ENCODE data around the gene OSGIN1.

The OSGIN1 gene

DNA sequence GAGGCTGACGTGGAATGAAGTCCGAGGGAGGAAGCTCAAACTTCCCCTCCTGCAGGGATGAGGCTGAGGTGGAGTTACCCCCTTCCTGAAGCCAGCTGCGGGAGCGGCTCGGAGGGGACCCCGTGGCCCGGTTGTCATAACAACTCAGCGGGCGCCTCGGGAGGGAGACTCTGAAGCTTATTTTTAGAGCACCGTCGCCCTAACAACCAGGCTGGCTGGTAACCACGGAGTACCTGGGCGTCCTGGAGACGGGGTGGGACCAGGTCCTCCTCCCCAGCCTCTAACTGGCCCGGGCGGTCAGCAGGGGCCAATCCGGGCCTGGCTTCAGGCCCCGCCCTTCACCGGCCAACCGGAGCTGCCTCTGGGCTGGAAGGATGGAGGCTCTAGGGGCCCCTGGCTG lies 42.7 kb downstream of the OSGIN1 start:
- Histone ChIP-seq H3K4me3 (ENCODE audit: extremely low read depth, insufficient read depth, low read length, poor library complexity, severe bottlenecking) (no peak overlapping the region), H3K9me3 (ENCODE audit: control insufficient read depth, low read length) (no peaks in the 10 kb centered on the region), H3K27ac (ENCODE audit: low read depth, low read length, severe bottlenecking) (no peak overlapping the region), H3K4me1 (ENCODE audit: control insufficient read depth, insufficient read depth, low read length, poor library complexity, severe bottlenecking) (no peaks in the 10 kb centered on the region), H3K36me3 (ENCODE audit: control insufficient read depth, insufficient read depth, low read length) (no peaks in the 10 kb centered on the region)
- WGBS, 2 experiments (ENCODE audit: insufficient coverage in 2 of 2) = 63 to 66% methylated on average over 13 to 15 of the region's 21 CpGs

DNA sequence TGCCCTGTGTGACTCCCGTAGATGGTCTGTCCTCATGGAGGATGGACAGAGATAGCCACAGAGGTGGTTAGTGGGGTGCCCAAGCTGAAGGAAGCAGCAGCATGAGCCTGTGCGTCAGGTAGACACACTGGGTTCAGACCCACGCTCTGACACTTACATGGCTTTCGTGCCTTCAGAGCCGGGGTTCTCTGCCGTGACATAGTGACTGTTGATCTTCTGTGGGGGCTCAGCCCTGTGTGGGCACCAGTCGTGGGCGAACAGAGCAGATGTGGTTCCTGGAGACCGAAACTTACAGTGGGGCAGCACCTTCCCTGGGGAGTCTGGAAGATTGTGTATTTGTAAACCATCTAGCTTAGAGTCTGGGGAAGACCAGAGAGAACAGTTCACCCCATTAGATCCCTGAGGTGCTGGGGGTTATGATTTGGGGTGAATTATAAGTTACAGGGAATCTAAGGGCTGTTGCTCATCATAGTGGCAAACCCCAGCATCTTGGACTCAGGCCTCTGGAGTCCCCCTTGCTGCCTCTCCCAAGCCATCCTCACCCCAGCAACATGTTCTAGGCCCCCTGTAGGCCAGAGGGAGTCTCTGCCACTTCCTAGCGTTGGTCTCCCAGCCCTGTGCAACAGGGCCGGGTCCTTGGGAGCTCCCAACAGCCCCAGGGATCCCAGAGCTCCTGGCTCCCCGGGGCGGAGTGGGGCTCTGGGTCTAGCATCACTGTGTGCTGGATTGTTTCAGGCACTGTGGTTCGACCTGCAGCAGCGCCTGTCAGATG lies 43.6 kb downstream of the OSGIN1 start:
- Histone ChIP-seq H3K27ac (ENCODE audit: low read depth, low read length, severe bottlenecking) (no peak overlapping the region), H3K4me3 (ENCODE audit: extremely low read depth, insufficient read depth, low read length, poor library complexity, severe bottlenecking) (no peak overlapping the region), H3K36me3 (ENCODE audit: control insufficient read depth, insufficient read depth, low read length) (no peaks in the 10 kb centered on the region), H3K4me1 (ENCODE audit: control insufficient read depth, insufficient read depth, low read length, poor library complexity, severe bottlenecking) (no peaks in the 10 kb centered on the region), H3K9me3 (ENCODE audit: control insufficient read depth, low read length) (no peaks in the 10 kb centered on the region)
- 91 to 95% methylated on average over 13 of the region's 15 CpGs for WGBS, 2 experiments (ENCODE audit: insufficient coverage in 2 of 2)

- H3K4me1 ChIP-seq (ENCODE audit: control insufficient read depth, insufficient read depth, low read length, poor library complexity, severe bottlenecking) = no peaks in the 10 kb centered on the region
- H3K36me3 ChIP-seq (ENCODE audit: control insufficient read depth, insufficient read depth, low read length) = no peaks in the 10 kb centered on the region
- no peak overlapping the region for H3K4me3 ChIP-seq (ENCODE audit: extremely low read depth, insufficient read depth, low read length, poor library complexity, severe bottlenecking)
- no peaks in the 10 kb centered on the region for H3K9me3 ChIP-seq (ENCODE audit: control insufficient read depth, low read length)
- no peak overlapping the region for H3K27ac ChIP-seq (ENCODE audit: low read depth, low read length, severe bottlenecking)
- 89 to 96% methylated on average over 9 to 13 of the region's 13 CpGs for WGBS, 2 experiments (ENCODE audit: insufficient coverage in 2 of 2)
Measured at GRCh38 chr16:83998091-83998490, 45.1 kb downstream of the OSGIN1 start.

DNA sequence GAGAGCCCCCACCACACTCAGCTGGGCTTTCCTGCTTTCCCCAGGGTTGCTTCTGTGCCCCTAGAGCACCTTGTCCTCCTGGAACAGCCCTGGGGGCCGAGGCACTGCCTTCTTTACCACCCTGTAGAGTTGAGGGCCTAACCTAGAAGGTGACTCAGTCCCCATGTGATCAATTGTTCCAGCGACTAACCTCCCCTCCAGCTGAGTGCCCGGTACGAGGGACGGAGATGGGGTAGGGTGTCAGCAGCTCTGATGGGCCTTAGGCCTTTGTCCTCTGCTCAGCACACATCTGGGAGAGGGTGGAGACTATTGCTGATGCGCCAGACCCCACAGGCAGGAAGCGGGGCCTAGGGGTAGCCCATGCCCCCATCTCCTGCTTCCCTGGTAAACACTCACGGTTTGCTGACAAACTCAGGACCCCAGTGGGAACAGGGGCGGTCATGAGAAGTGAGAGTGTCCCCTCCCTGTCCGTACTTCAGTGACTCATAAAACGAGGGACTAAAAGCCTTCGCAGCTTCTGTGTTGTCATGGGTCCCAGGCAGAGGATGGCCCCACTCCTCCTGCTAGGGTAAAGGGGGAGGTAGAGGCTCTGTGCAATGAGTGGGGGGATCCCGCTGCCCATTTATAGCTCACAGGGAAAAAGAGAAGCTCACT lies 48.1 kb downstream of the OSGIN1 start:
- no peaks in the 10 kb centered on the region for H3K36me3 ChIP-seq (ENCODE audit: control insufficient read depth, insufficient read depth, low read length)
- H3K27ac ChIP-seq (ENCODE audit: low read depth, low read length, severe bottlenecking) = no peak overlapping the region
- H3K9me3 ChIP-seq (ENCODE audit: control insufficient read depth, low read length) = no peaks in the 10 kb centered on the region
- H3K4me1 ChIP-seq (ENCODE audit: control insufficient read depth, insufficient read depth, low read length, poor library complexity, severe bottlenecking) = no peaks in the 10 kb centered on the region
- no peak overlapping the region for H3K4me3 ChIP-seq (ENCODE audit: extremely low read depth, insufficient read depth, low read length, poor library complexity, severe bottlenecking)
- 68% methylated on average over 6 to 9 of the region's 13 CpGs for WGBS, 2 experiments (ENCODE audit: insufficient coverage in 2 of 2)

GRCh38 chr16:84001726-84002125 lies 48.7 kb downstream of the OSGIN1 start:
- H3K36me3 ChIP-seq (ENCODE audit: control insufficient read depth, insufficient read depth, low read length) = no peaks in the 10 kb centered on the region
- WGBS, 2 experiments (ENCODE audit: insufficient coverage in 2 of 2) = 87 to 93% methylated on average over 7 of the region's 7 CpGs
- no peaks in the 10 kb centered on the region for H3K4me1 ChIP-seq (ENCODE audit: control insufficient read depth, insufficient read depth, low read length, poor library complexity, severe bottlenecking)
- H3K27ac ChIP-seq (ENCODE audit: low read depth, low read length, severe bottlenecking) = no peak overlapping the region
- H3K9me3 ChIP-seq (ENCODE audit: control insufficient read depth, low read length) = no peaks in the 10 kb centered on the region
- H3K4me3 ChIP-seq (ENCODE audit: extremely low read depth, insufficient read depth, low read length, poor library complexity, severe bottlenecking) = no peak overlapping the region

GRCh38 chr16:84003038-84003437 lies 50.0 kb downstream of the OSGIN1 start:
- Histone ChIP-seq H3K4me1 (ENCODE audit: control insufficient read depth, insufficient read depth, low read length, poor library complexity, severe bottlenecking) (no peaks in the 10 kb centered on the region), H3K4me3 (ENCODE audit: extremely low read depth, insufficient read depth, low read length, poor library complexity, severe bottlenecking) (no peak overlapping the region), H3K27ac (ENCODE audit: low read depth, low read length, severe bottlenecking) (no peak overlapping the region), H3K9me3 (ENCODE audit: control insufficient read depth, low read length) (no peaks in the 10 kb centered on the region), H3K36me3 (ENCODE audit: control insufficient read depth, insufficient read depth, low read length) (no peaks in the 10 kb centered on the region)
- WGBS, 2 experiments (ENCODE audit: insufficient coverage in 2 of 2) = 84 to 87% methylated on average over 9 to 12 of the region's 12 CpGs

DNA sequence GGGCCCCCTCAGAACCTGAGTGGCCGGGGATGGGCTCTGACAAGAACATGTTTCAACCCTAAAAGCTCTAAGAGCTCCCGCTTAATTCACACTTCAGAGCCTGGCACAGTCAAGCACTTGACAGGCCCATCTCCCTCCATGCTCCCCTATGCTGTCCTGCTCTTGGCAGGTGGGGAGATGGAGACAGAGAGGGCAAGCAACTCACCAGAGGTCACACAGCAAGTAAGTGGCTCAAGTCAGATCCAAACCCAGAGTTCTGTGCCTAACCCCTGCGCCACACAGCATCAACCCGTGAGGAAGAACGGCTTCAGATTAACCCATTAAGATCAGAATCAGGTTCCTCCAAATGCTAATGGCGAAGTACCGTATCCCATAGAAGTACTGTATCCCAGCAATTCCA lies 51.4 kb downstream of the OSGIN1 start:
- WGBS, 2 experiments (ENCODE audit: insufficient coverage in 2 of 2) = 88 to 96% methylated on average over 6 to 7 of the region's 7 CpGs

DNA sequence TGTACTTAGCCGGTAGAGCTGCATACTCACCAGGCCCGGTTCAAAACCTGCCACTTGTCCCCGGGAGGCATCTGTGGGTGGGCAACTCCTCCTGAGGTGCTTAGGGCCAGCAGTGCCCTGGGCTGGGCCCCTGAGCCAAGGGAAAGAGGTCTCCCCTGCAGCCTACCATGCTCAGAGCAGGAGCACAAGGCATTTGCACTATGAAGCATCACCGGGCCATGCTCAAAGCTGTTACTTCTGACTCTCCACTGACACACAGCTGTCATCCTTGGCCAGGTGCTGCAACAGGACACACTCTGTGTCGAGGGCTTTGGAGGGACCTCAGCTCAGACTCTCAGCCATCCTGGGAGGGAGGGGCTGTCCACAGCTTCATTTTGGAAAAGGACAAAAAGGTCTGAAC lies 52.4 kb downstream of the OSGIN1 start:
- H3K9me3 ChIP-seq (ENCODE audit: control insufficient read depth, low read length) = no peaks in the 10 kb centered on the region
- H3K36me3 ChIP-seq (ENCODE audit: control insufficient read depth, insufficient read depth, low read length) = no peaks in the 10 kb centered on the region
- WGBS, 2 experiments (ENCODE audit: insufficient coverage in 2 of 2) = 81 to 91% methylated on average over 4 to 5 of the region's 5 CpGs
- H3K4me1 ChIP-seq (ENCODE audit: control insufficient read depth, insufficient read depth, low read length, poor library complexity, severe bottlenecking) = no peaks in the 10 kb centered on the region
- H3K4me3 ChIP-seq (ENCODE audit: extremely low read depth, insufficient read depth, low read length, poor library complexity, severe bottlenecking) = no peak overlapping the region
- no peak overlapping the region for H3K27ac ChIP-seq (ENCODE audit: low read depth, low read length, severe bottlenecking)

More for the DNA sequence above, 51.4 kb downstream of the OSGIN1 start:
- Histone ChIP-seq H3K36me3 (ENCODE audit: control insufficient read depth, insufficient read depth, low read length) (no peaks in the 10 kb centered on the region), H3K4me1 (ENCODE audit: control insufficient read depth, insufficient read depth, low read length, poor library complexity, severe bottlenecking) (no peaks in the 10 kb centered on the region), H3K27ac (ENCODE audit: low read depth, low read length, severe bottlenecking) (no peak overlapping the region), H3K4me3 (ENCODE audit: extremely low read depth, insufficient read depth, low read length, poor library complexity, severe bottlenecking) (no peak overlapping the region), H3K9me3 (ENCODE audit: control insufficient read depth, low read length) (no peaks in the 10 kb centered on the region)

GRCh38 chr16:84007520-84007919 lies 54.5 kb downstream of the OSGIN1 start:
- no peaks in the 10 kb centered on the region for H3K9me3 ChIP-seq (ENCODE audit: control insufficient read depth, low read length)
- H3K36me3 ChIP-seq (ENCODE audit: control insufficient read depth, insufficient read depth, low read length) = no peaks in the 10 kb centered on the region
- WGBS, 2 experiments (ENCODE audit: insufficient coverage in 2 of 2) = 80 to 90% methylated on average over 4 of the region's 4 CpGs
- no peak overlapping the region for H3K4me3 ChIP-seq (ENCODE audit: extremely low read depth, insufficient read depth, low read length, poor library complexity, severe bottlenecking)
- H3K4me1 ChIP-seq (ENCODE audit: control insufficient read depth, insufficient read depth, low read length, poor library complexity, severe bottlenecking) = no peaks in the 10 kb centered on the region
- no peak overlapping the region for H3K27ac ChIP-seq (ENCODE audit: low read depth, low read length, severe bottlenecking)

- 81 to 100% methylated on average over 3 to 4 of the region's 8 CpGs for WGBS, 2 experiments (ENCODE audit: insufficient coverage in 2 of 2)
Measured at GRCh38 chr16:84007965-84008364, 54.9 kb downstream of the OSGIN1 start.

DNA sequence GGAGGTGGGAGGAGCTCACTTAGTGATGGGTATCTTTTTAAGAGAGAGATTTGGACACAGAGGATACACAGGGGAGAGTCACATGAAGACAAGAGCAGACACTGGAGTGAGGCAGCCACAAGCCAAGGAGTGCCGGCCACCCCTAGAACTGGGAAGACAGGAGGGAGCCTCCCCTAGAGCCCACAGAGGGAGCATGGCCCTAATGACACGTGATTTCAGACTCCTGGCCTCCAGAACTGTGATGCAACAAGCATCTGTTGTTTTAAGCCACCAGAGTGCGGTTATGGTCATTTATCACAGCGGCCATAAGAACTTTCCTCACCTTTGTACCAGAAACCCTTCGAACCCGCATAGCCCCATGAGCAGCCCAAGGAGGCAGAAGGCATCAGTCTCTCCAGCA lies 56.2 kb downstream of the OSGIN1 start:
- Histone ChIP-seq H3K4me1 (ENCODE audit: control insufficient read depth, insufficient read depth, low read length, poor library complexity, severe bottlenecking) (no peaks in the 10 kb centered on the region), H3K27ac (ENCODE audit: low read depth, low read length, severe bottlenecking) (no peak overlapping the region), H3K36me3 (ENCODE audit: control insufficient read depth, insufficient read depth, low read length) (no peaks in the 10 kb centered on the region), H3K4me3 (ENCODE audit: extremely low read depth, insufficient read depth, low read length, poor library complexity, severe bottlenecking) (no peak overlapping the region), H3K9me3 (ENCODE audit: control insufficient read depth, low read length) (no peaks in the 10 kb centered on the region)
- WGBS, 2 experiments (ENCODE audit: insufficient coverage in 2 of 2) = 92 to 97% methylated on average over 6 of the region's 6 CpGs

More at GRCh38 chr16:84007965-84008364, 54.9 kb downstream of the OSGIN1 start:
- Histone ChIP-seq H3K27ac (ENCODE audit: low read depth, low read length, severe bottlenecking) (no peak overlapping the region), H3K4me1 (ENCODE audit: control insufficient read depth, insufficient read depth, low read length, poor library complexity, severe bottlenecking) (no peaks in the 10 kb centered on the region), H3K36me3 (ENCODE audit: control insufficient read depth, insufficient read depth, low read length) (no peaks in the 10 kb centered on the region), H3K9me3 (ENCODE audit: control insufficient read depth, low read length) (no peaks in the 10 kb centered on the region), H3K4me3 (ENCODE audit: extremely low read depth, insufficient read depth, low read length, poor library complexity, severe bottlenecking) (no peak overlapping the region)
